ENCODE measurements around the gene DYTN.
"Not testable (repeated sequence)": the region's sequence is repeated elsewhere in the genome, so short reads cannot be mapped to it uniquely, and the experiment has no call there.

Gene DYTN, protein sequence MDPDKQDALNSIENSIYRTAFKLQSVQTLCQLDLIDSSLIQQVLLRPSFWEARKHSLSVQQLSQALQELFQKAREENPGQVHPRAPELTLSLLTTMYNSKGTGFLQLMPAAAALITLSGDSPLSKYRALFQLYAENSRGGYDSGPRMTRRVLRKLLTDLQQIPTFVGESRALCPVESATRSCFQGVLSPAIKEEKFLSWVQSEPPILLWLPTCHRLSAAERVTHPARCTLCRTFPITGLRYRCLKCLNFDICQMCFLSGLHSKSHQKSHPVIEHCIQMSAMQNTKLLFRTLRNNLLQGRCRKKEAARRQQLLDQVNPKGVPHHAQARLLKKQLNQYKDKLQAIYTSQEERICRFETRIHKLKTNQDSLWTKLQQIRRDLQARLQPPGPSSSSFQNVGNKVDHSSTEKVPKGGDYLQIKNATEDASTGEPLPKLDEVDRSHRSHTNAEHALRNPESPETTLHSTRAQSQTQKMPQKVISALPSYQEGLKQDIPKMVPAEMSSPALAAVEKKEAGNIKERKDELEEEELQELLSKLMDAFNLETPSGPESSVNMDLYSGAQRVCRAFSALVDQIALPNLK

DNA sequence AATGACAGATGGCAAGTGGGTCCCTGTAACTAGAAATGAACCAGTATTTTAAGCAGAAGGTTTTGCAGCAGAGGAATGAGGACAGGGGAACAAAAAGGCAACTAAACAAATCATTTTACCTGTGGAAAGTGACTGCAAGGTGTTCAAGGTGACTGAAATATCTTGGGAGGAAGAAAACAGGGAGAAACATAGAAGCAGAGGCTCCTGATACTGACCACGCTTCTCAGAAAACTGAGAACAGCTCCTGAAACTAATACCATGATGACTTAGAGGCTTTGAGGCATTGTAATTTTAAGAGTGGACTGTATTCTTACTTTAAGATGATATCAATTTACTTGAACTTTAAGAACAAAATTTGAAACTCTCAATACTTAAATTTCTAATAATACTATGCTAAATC lies at the start of gene DYTN:
Gene DYTN (minus strand): TSS at position 101 of the 400 bp plus-strand sequence. CDS start 117 bp downstream, outside the sequence.
- no peak for DNase-seq

DNA sequence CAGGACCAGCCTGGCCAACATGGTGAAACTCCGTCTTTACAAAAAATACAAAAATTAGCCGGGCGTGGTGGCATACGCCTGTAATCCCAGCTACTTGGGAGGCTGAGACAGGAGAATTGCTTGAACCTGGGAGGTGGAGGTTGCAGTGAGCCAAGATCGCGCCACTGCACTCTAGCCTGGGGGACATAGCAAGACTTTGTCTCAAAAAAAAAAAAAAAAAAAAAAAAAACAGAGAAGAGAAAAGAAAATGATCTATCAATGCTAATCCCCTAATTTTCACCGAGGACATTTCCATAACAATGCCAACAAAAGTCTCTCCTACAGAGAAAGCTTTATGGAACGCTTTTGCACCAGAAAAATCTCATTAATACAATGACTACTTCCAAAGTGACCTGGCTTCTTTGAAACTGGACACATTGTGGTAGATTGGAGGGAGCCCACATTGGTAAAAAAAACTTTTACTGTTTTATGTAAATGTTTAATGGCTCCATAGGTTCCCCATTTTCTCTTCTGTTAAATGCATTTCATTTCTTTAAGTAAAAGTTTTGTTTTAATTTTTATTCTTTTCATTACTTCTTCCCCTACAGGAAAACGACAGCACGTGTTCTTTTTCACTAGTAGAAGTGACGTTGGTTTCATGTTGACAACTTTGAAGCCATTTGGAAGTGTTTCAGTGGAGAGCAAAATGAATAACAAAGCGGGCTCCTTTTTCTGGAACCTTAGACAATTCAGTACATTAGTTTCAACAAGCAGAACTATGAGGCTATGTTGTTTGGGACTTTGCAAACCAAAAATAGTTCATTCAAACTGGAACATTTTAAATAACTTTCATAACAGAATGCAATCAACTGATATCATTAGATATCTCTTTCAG lies 48.1 kb upstream of the DYTN start:
- DNase-seq = no peak

DNA sequence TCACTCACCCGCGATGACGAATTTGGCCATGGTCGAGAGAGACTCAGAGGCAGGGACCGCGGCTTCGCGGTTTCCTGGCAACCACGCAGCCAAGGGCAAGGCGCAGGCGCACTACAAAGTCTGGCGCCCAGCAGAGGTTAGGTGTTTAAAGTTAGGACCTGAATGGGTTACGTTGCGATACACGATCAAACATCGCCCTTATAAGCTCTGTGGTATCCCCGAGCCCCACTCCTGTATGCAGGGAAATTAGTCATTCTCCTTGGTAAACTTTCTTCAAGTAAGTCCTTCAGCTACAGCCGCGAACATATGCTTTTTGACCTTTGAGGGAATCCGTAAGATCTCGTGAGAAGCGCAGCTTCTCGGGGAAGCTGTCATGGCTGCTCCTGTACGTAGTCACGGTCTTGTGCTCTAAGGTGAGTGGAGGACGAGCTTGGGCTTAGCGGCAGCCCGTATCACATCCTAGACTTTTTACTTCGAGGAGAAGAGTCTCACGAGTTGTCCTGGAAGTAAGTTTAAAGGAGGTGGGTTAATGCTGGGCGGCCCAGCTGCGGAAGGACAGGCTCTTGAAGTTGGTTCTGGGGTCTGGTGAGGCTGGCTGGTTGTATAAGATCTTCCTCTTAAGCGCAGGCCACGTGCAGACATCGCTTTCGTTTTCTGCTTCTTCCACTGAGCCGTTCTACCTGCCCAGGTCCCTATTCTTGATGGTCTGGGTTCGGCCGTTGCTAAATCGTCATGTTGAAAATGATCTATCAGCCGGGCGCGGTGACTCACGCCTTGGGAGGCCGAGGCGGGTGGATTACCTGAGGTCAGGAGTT lies 47.3 kb upstream of the DYTN start, which contains the start of the genes FASTKD2 and MDH1B:
Gene FASTKD2 (plus strand): TSS at position 365 of the 815 bp plus-strand sequence. CDS start 1,088 bp downstream, outside the sequence.
Gene MDH1B (minus strand): TSS at position 87 of the 815 bp plus-strand sequence. CDS start 57 bp downstream, at position 30.
- peak; percentile 66 to 87 for DNase-seq

DNA sequence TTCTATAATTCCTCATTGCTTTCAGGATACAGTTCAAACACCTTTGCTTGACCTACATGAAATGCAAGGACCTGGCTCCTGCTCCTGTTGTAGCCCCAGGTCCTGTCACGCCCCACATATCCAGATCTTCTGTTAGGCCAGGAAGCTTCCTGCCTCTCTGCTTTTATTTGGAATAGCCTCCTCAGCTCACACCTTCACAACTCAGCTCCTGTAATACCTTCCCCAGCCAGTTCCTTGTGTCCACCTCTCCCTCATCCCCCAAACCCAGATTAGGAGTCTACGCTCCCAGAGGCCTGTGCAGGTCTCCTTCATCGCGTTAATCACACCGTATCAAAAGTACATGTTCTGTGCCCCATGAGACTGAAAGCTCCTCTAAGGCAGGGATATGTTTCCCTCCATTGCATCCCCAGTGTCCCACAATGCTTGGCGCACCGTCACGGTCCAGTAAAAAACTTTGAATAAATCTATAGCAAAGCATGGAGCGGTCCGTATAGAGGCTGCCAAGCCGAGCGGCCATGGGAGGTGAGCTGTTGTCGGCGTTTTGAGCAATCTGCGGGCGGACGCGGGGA lies 46.6 kb upstream of the DYTN start:
- peak in 1 of 2 experiments; percentile 16 for DNase-seq

DNA sequence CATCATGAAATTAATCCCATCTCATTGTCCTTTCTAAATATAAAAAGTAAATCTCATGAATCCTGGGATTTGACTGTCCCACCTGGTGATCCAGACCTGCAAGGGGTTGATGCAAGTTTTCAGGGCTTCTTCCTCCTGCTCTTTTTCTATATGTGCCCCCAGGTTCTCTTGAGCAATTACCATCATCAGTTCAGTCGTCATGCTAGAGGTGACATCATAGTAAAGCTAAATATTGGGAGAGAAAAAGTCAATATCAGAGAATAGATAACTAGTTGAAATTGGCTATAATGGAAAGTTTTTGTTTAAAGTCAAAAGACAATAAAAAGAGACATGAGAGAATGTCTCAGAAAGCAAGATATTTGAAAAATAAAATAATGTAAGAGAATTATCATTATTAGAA lies 38.6 kb upstream of the DYTN start:
- DNase-seq = no peak

DNA sequence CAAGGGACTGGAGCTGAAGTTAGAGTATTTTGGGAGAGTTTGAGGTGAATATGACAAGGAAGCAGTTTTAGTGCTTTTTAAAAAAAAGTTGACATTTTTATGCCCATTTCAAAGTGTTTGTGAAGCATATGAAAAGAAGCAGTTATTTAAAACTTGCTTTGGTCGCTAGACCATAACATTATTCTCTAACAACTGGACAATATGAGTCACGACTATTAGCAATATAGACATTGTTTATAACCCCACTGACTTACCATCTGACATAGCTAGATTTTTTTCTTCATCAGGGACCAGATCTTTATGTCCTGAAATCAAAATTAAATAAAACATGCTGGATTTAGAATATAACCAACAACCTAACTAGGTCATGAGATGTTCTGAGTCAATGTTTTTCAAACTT lies 22.6 kb upstream of the DYTN start:
- DNase-seq = no peak

DNA sequence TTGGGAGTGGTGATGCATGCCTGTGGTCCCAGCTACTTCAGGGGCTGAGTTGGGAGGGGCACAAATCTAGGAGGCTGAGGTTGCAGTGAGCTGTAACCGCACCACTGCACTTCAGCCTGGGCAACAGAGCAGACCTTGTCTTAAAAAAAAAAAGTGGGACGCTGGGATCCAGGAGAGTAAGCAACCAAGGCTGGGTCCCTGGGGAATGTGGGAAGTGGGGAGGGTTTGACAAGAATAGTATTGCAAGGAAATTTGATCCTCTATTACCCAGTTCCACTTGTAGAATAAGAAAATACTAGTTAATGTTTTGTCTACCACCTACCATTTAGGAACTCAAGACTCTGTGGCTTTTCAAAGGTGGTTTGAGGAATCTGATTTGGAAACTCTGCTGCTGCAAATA lies 21.1 kb upstream of the DYTN start:
- peak in 1 of 2 experiments; percentile 7 for DNase-seq

DNA sequence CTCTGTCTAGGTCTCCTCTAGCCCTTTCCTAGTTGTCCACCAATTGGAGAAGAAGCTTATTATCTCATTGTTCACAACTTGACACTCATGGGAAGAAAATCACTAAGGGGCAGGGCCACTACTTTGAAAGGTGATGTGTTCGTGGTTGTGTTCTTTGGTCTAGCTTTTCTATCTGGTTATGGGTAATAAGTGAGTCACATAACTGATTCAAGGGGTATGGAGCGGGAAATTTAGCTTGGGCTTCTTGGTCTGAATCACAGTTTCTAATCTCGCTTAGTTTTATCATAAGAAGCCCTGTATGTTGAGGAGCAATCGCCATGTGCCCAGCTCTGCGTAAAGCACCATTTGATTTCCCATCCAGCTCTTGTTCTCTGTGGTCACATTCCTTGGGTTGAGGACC lies 18.7 kb upstream of the DYTN start:
- no peak for DNase-seq

DNA sequence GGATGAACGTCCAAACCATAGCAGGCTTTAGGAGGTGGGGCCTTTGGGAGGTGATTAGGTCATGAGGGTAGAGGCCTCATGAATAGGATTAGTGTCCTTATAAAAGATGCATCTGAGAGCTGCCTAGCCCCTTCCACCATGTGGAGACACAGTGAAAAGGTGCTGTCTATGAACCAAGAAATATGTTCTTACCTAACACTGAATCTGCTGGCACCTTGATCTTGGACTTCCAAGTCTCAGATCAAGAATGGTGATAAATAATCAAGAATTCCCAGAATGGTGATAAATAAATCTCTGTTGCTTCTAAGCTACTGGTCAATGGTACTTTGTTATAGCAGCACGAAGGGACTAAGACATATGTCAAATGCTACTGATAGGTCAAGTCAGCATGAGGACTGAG lies 15.1 kb upstream of the DYTN start:
- no peak for DNase-seq

DNA sequence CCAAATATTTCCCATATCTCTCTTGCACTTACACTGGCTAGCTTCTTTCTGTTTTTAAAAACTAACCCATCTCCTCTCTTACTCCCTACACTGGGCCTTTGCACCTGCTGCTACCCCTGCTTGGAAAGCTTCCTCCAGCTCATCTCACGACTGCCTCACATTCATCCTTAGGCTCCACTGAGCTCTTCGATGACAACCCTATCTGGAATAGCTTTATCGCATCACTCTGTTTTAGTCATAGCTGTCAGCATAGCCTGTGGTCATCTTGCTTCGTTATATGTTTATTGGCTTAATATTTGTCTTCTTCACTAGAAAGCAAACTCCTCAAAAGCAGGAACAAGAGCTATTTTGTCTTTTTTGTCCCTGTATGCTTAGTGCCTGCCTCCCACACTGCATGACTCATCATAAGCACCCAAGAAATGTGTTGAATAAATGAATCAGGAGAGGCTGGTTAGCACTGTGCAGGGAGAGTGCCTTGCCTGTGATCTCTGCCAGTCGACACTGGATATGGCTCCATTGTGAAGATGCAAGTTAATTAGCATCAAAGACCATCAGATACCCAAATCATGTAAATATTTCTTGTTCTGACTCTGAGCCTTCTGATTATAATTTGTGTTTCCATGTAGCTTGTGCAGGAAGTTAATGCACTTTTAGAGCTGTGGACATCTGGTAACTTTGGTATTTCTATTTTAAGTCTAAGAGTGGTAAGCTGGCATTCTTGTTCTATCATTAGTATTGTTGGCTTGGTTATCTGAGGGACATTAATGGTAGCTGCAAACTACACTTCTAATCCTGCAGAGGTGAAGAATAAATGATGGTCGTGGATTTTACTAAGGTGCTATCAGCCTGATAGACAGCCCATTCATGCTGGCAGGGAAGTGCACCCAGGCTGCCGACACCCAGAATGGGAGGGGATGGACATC lies 10.3 kb upstream of the DYTN start:
- DNase-seq = no peak

DNA sequence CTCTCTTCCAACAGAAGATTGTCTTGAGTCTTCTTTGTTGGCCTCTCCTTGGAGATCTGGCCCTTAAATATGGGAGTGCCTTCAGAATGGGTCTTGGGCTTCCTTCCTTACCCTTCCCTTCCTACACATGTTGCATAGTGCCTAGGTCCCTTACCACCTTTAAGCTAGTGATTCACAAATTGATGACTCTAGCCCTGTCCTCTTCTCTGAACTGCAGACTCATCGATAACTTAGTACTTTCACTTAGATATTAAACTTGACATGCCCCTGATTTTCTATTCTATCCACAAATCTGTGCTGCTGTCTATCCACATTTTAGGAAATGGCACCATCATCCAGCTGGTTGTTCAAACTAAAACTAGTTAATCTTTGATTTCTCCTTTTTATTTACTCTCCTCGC lies 9.1 kb upstream of the DYTN start:
- no peak for DNase-seq

DNA sequence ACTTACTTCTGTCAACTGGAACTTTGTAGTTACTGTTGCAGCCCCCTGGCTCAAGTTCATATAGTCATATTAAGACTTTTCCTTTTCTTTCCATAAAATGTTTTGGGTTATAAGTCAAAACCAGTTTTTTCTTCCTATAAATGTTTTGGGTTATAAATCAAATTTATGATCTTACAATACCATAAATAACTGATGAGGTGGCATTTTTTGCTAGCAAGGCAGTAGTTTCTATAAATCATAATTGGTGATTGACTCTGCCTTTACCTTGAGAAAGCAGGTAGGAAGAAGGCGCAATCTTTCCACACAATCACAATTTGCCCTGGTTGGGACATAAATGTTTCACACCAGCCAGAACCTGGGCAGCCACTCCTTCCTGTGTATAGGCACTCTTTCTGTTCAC lies 5.1 kb upstream of the DYTN start:
- no peak for DNase-seq

DNA sequence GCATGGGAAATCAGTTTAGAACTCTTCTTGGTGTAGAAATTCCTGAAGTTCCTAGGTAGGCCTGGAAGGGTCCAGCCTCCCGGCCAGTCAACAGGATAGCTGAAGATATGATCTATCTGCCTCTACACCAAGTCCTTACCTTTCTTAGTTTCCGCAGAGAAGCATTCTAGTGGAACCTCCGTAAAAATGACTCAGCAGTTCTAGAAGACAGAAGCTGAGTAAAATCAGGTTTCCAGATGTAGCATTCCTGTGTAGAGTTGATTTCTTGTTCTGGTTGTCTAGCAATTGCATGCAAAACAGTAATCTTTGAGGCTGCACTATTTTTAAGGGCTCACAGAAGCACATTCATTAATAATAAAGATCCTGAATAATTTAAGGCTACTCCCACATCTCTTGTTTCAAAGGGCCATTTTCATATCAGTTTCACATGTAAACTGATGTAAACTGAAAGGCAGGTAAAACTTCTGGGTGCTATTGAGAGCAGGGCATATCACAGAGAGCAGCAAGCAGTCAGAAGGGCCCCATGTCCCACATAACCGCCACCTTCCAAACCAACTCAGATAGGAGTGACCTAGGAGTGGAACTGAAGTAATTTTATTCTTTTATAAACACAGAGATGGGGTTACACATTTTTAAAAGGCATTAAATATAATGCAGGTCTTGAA lies 3.2 kb upstream of the DYTN start:
- DNase-seq = no peak

DNA sequence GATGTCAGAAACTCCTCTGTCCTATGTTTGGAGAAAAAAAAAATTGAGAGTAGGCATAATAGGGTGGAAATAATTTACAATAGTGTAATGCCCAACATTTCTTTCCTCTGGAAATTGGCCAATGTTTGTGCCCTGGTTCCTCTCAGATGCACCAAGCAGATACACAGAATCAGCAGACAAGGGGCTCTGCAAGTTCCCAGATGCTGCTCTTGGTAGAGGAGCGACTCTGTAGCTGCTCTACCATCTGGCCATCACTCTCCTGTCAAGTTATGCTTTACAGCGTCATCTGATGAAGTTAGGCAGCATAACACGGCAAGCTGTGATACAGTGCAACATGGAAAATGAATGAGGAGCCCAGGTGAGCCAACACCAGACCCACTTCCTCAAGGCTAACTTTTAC lies 1.6 kb downstream of the DYTN start:
- peak; percentile 1 to 76 for DNase-seq

DNA sequence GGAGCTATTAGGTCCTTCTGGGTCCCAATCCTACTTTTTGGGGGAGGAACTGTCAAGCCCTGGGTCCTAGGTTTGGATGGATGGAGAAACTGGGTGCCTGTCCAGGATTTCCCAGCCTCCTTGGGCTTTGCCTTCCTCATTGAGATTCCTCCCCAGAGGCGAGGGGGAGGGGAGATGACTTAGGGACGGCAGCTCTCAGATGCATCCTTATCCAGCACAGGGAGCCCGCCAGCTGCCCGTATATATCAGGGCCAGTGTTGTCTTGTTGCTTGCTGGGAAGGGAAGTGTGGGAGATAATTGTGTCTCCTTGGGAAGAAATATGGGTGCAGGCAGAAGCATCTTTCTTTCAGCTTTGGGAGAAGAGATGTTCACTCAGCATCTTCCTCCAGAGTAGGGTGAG lies 3.0 kb downstream of the DYTN start:
- DNase-seq = not testable (repeated sequence)

DNA sequence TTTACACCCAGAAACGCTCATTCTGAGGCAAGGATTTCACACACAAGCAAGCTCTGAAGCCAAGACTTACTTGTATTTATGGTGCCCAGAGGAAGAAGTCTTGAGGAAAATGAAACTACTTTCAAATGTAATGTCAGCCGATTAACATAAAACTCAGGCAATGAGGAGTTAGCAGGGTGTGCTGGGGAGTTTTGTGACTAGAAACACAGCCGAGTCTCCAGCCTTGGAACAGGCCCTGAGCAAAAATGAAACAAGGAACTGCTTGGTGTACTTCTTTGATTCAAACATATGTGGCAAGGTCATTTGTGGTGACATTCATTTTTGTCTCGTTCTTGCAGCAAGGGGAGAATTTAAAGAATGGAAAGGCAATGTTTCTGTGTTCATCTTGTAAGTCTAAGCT lies 4.5 kb downstream of the DYTN start:
- DNase-seq = no peak

DNA sequence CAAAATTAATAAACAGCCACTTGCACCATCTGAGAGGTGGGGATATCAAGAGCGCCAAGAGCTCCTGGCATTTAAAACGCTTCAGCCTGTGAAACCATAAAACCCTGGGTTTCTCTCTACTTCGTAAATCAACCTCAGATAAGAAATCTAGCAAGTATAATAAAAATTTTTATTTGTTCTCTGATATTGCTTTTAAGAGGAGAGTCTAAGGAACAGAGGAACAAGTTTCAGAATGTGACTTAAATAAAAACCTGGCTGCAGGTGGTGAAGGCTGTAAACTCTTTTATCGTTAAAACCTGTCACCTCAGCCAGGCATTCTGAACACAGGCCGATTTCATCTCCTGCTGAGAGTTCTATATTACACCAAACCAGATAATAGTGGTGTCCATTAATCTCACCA lies 9.9 kb downstream of the DYTN start:
- no peak for DNase-seq

DNA sequence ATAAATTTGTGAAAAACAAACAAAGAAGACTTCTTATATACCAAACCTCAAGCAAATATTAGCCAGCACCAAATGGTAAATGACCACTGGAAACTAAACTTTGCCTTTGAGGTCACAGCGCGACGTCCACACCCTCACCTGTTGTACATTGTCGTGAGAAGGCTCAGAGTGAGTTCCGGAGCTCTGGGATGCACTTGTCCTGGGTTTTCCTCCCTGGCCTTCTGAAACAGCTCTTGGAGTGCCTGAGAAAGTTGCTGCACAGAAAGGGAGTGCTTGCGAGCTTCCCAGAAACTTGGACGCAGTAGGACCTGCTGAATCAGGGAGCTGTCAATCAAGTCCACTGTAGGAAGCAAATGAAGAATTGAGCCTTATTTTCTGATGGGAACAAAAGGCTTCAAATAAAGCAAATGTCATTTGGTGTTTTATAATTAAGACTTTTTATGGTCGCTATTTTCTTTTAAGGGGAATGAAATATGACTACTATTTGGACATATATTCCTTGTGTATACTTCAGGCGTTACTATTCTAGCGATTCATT lies 11.0 kb downstream of the DYTN start:
- no peak for DNase-seq

DNA sequence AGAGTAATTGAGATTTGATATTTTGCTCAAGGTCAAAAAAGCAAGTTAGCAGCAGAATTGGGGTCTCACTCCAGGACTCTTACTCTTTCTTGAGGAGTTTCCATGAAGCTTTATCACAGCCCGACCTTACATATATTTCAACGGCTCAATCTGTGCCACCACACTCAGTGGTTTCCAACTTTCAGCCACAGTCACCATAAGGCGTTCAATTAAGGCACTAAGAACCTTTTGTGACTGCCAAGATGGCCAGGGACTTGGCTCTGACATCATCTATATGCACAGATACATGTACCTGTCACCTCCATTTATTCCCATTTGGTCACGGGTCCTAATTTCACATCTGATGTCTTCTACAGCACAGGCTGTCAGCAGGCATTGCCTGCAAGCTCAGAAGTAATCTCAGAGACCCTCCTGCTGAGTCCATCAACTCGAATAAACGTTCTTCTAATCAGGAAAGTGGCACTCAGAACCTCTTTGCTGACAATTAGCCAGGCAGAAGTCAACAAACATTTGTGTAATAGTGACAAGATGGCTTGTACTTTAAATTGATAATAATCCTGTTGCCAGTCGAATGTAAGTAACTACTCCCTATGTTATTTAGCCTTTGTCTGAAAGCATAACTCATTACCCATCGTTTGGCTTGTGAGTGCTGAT lies 16.1 kb downstream of the DYTN start:
- no peak for DNase-seq

DNA sequence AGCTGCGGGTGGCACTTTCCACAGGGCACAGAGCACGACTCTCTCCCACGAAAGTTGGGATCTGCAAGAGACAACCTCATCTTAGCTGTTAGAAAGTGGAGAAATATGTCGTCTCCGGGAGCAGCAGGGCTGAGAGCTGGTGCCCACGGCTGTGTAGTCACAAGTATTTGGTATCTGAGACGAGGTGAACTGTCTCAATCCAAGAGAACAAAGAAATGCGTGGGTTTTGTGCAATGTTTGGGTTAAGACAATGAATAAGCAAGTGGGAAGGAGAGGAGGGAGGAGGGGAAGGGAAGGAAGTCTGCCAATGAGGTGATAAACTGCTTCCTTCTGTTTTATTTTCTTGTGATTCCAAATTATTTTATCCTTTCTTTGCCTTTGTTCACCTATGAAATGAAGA lies 18.0 kb downstream of the DYTN start:
- DNase-seq = no peak

Measured in NCI-H524 (cell line).